Measurements from ENCODE around the gene NKTR.

DNA sequence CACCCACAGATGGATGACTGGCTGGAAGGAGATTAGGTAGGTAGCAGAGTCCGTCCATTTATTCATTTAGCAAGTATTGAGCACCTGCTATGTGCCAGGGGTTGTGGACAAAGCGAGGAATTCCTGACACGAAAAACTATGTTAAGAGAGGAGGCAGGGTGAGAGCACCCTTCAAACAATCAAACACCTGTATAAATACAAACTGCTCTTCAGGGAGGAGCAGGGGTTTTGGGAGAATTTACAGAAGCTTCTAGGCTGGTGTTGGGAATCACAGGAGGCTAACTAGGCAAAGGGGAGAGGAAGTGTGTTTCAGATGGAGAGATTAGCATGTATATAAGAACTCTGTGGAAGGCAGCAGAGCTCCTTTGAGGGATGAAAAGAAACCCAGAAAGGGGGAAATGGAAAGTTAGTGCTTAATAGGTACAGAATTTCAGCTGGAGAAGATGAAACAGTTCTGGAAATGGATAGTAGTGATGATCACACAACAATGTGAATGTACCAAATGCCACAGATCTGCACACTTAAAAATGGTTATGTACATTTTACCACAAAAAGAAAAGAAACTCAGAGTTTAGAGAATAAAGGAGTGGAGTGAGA lies 17.9 kb upstream of the NKTR start:
- TF ChIP-seq, protein P1, sequence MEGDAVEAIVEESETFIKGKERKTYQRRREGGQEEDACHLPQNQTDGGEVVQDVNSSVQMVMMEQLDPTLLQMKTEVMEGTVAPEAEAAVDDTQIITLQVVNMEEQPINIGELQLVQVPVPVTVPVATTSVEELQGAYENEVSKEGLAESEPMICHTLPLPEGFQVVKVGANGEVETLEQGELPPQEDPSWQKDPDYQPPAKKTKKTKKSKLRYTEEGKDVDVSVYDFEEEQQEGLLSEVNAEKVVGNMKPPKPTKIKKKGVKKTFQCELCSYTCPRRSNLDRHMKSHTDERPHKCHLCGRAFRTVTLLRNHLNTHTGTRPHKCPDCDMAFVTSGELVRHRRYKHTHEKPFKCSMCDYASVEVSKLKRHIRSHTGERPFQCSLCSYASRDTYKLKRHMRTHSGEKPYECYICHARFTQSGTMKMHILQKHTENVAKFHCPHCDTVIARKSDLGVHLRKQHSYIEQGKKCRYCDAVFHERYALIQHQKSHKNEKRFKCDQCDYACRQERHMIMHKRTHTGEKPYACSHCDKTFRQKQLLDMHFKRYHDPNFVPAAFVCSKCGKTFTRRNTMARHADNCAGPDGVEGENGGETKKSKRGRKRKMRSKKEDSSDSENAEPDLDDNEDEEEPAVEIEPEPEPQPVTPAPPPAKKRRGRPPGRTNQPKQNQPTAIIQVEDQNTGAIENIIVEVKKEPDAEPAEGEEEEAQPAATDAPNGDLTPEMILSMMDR (conservative IDR thresholded peaks at IDR 0.05 in 1 of 2, IDR thresholded peaks at IDR 0.05 in 1 of 2; ENCODE audit: extremely low read depth in 1 of 2, insufficient read depth in 1 of 2, low read depth in 1 of 2, low read length in 2 of 2): no peak
- TF ChIP-seq EZH2 (IDR thresholded peaks at IDR 0.05; ENCODE audit: borderline replicate concordance, low read length): no peak

Measured in mammary epithelial cell (primary cell).